Measurements from ENCODE around the gene IFT81. TPM values are rescaled to one million over a fixed set of nuclear protein-coding genes. Genes with fewer than 3 reads are reported as not detected.
"Not testable (repeated sequence)": the region's sequence is repeated elsewhere in the genome, so short reads cannot be mapped to it uniquely, and the experiment has no call there.

Gene IFT81
- total RNA-seq, 1 donor from 2014 or later: 25.5 TPM

GRCh38 chr12:110084314-110085015 is 39.7 kb upstream of the IFT81 start:
- Mint-ChIP-seq H3K36me3 (no peaks in the 10 kb centered on the region), H3K9me3 (no peaks in the 10 kb centered on the region), H3K27me3 (ENCODE audit: low read depth) (peaks cover 21% of the 10 kb centered on the region), H3K4me3 (no peak overlapping the region), H3K27ac (no peak overlapping the region), H3K4me1 (no peaks in the 10 kb centered on the region)
- no peak for DNase-seq (ENCODE audit: low spot score in 2 of 2, unreplicated experiment in 2 of 2)
- TF ChIP-seq, protein P1, sequence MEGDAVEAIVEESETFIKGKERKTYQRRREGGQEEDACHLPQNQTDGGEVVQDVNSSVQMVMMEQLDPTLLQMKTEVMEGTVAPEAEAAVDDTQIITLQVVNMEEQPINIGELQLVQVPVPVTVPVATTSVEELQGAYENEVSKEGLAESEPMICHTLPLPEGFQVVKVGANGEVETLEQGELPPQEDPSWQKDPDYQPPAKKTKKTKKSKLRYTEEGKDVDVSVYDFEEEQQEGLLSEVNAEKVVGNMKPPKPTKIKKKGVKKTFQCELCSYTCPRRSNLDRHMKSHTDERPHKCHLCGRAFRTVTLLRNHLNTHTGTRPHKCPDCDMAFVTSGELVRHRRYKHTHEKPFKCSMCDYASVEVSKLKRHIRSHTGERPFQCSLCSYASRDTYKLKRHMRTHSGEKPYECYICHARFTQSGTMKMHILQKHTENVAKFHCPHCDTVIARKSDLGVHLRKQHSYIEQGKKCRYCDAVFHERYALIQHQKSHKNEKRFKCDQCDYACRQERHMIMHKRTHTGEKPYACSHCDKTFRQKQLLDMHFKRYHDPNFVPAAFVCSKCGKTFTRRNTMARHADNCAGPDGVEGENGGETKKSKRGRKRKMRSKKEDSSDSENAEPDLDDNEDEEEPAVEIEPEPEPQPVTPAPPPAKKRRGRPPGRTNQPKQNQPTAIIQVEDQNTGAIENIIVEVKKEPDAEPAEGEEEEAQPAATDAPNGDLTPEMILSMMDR (IDR thresholded peaks at IDR 0.05; ENCODE audit: unreplicated experiment): no peak

DNA sequence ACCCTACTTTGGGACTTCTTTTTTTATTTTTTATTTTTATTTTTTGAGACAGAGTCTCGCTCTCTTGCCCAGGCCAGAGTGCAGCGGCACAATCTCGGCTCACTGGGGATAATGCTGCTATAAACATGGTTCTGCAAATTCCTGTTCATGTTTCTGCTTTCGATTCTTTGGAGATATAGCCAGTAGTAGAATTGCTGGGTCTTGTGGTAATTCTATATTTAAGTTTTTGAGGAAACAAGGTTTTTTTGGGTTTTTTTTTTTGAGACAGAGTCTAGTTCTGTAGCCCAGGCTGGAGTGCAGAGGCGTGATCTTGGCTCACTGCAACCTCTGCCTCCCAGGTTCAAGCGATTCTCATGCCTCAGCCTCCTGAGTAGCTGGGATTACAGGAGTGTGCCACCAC is 35.9 kb upstream of the IFT81 start:
- not testable (repeated sequence) for H3K9me3 Mint-ChIP-seq; H3K4me3 Mint-ChIP-seq; DNase-seq (ENCODE audit: low spot score in 2 of 2, unreplicated experiment in 2 of 2); H3K36me3 Mint-ChIP-seq; H3K4me1 Mint-ChIP-seq; H3K27ac Mint-ChIP-seq
- H3K27me3 Mint-ChIP-seq (ENCODE audit: low read depth): peaks cover 43% of the 10 kb centered on the region

DNA sequence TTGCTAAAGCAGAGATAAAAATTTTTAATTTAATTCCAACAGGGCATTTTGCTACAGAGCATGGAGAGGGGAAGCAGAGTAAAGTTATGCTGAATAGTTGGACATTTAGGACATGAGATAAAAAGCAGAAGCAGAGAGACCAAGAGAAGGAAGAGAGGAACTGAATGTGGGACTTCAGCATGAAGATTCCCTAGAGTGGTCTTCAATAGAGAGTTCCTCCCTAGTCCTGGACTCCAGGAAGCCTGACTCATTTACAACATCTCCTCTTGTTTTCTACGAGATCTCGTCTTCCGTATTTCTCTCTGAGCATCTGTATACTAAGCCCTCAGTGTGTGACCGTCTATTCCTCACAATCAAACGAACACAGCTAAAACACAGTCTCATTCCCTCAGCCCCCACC is 35.2 kb upstream of the IFT81 start:
- no peak for DNase-seq (ENCODE audit: low spot score in 2 of 2, unreplicated experiment in 2 of 2)
- Mint-ChIP-seq H3K27ac (no peak overlapping the region), H3K4me3 (no peak overlapping the region), H3K36me3 (no peaks in the 10 kb centered on the region), H3K4me1 (no peaks in the 10 kb centered on the region), H3K27me3 (ENCODE audit: low read depth) (peaks cover 43% of the 10 kb centered on the region), H3K9me3 (no peaks in the 10 kb centered on the region)
- TF ChIP-seq, protein P1 (IDR thresholded peaks at IDR 0.05; ENCODE audit: unreplicated experiment): no peak

DNA sequence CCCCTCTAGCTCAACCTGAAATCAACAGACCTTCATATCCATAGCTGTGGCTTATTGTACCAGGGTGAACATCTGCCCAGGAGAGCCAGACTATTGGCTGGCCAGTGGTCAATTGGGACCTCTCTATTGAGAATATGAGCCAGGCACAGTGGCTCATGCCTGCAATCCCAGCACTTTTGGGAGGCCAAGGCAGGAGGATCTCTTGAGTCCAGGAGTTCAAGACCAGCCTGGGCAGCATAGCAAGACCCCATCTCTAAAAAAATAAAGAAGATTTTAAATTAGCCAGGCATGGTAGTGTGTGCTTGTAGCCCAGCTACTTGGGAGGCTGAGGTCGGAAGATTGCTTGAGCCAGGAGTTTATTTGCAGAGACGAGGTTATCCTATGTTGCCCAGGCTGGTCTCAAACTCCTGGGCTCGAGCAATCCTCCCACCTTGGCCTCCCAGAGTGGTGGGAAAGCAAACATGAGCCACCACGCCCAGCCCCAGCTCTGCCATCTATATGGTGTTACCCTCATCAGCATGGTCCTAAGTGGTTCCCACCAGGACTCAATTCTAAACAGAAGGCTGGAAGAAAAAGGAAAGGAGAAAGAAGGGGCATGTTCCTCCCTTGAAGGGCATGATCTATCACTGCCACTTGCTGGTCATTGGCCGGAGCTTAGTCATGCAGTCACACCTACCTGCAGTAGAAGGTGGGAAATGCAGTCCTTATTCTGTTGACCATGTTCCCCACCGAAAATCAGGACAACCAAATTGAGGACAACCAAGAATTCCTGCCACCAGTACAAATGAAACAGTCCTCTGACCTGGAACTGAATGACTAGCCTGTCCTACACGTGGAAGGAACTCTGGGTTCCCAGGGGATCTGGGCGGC is 33.7 kb upstream of the IFT81 start:
- Mint-ChIP-seq H3K27me3 (ENCODE audit: low read depth) (peaks cover 43% of the 10 kb centered on the region), H3K9me3 (no peaks in the 10 kb centered on the region), H3K4me1 (no peaks in the 10 kb centered on the region), H3K36me3 (no peaks in the 10 kb centered on the region), H3K4me3 (no peak overlapping the region), H3K27ac (no peak overlapping the region)
- TF ChIP-seq, protein P1 (IDR thresholded peaks at IDR 0.05; ENCODE audit: unreplicated experiment): no peak
- DNase-seq (ENCODE audit: low spot score in 2 of 2, unreplicated experiment in 2 of 2): no peak

DNA sequence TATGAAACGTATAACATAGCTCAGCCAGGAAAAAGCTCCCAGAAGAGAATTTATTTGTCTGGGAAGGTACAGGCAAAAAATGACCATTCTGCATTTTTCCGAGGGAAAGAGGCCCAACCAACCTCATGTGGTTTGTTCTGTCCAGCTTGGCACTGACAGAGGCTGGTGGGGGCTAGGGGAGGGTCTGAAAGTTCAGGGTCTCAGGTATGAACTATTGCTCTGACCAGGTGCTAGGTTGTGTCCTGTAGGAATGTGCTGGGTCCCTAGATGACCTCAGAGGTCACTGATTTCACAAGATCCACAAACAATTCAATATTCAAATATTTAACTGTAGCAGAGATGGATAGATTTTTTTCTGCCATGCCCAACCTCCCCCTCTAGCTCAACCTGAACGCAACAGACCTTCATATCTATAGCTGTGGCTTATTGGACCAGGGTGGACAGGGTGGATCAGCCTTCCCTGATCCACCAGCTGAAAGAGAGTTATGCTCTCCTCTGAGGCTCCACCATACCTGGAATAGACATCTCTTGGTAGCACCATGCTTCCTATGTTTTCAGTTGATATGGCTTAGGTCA is 32.9 kb upstream of the IFT81 start:
- Mint-ChIP-seq H3K27ac (no peak overlapping the region), H3K9me3 (no peaks in the 10 kb centered on the region), H3K4me3 (no peak overlapping the region)

More for the DNA sequence above, 32.9 kb upstream of the IFT81 start:
- no peak for DNase-seq (ENCODE audit: low spot score in 2 of 2, unreplicated experiment in 2 of 2)
- TF ChIP-seq, protein P1 (IDR thresholded peaks at IDR 0.05; ENCODE audit: unreplicated experiment): no peak
- Mint-ChIP-seq H3K36me3 (no peaks in the 10 kb centered on the region), H3K27me3 (ENCODE audit: low read depth) (peaks cover 40% of the 10 kb centered on the region), H3K4me1 (no peaks in the 10 kb centered on the region)
